Esophagus muscularis mucosa (tissue), 4 donors: ENCODE measurements around the gene SLC13A3. TPM values are rescaled to one million over a fixed set of nuclear protein-coding genes. Genes with fewer than 3 reads are reported as not detected.

Source experiments
- DNase-seq: peaks from one replicate; pipeline ENCODE4 v3.0.0-alpha.2; 2017; ENCODE audit errors: extremely low spot score
- H3K27ac ChIP-seq, 4 donors: fragments of 200-600 bp; sonication (generic); replicated peaks in 1 of 4; 1 replicate in 3 of 4; 2 replicates in 1 of 4; pipeline ENCODE4 v1.5.1; 2016 to 2019; ENCODE audit warnings: mild to moderate bottlenecking in 1 of 4
- H3K27me3 ChIP-seq, 4 donors: fragments of 200-600 bp; sonication (generic); one replicate each; pipeline versions ENCODE4 v1.5.1 to v1.6.0; 2016 to 2019
- H3K36me3 ChIP-seq, 4 donors: fragments of 200-600 bp; sonication (generic); one replicate each; pipeline ENCODE4 v1.5.1; 2016 to 2019
- H3K4me1 ChIP-seq, 4 donors: fragments of 200-600 bp; sonication (generic); one replicate each; pipeline ENCODE4 v1.5.1; 2016 to 2019
- H3K4me3 ChIP-seq, 4 donors: fragments of 200-600 bp; sonication (generic); 1 replicate in 2 of 4; 2 replicates in 2 of 4; pipeline ENCODE4 v1.5.1; 2016 to 2019; ENCODE audit warnings: mild to moderate bottlenecking in 4 of 4, moderate library complexity in 1 of 4
- H3K9me3 ChIP-seq, 4 donors: fragments of 200-600 bp; sonication (generic); 1 replicate in 3 of 4; 2 replicates in 1 of 4; pipeline ENCODE4 v1.5.1; 2016 to 2019
- CTCF ChIP-seq, 3 experiments: fragments of 200-600 bp in 2 of 3; fragments of 450-650 bp in 1 of 3; sonication (generic) in 2 of 3; IDR thresholded peaks; one replicate each; pipeline ENCODE4 v1.5.1; 2017 to 2019; ENCODE audit warnings: antibody characterized with exemption in 3 of 3, mild to moderate bottlenecking in 2 of 3, moderate library complexity in 1 of 3
- EP300 ChIP-seq: sonication (generic); formaldehyde crosslinking; IDR thresholded peaks from one replicate; pipeline ENCODE4 v1.6.1; 2017; ENCODE audit warnings: antibody characterized with exemption
- POLR2A ChIP-seq: fragments of 450-650 bp; IDR thresholded peaks from one replicate; pipeline ENCODE4 v1.6.1; 2017; ENCODE audit warnings: antibody characterized with exemption, moderate library complexity, mild to moderate bottlenecking, low read depth
- POLR2AphosphoS5 ChIP-seq, 2 donors: sonication (generic); formaldehyde crosslinking; IDR thresholded peaks; one replicate each; pipeline ENCODE4 v1.6.1; 2017; ENCODE audit warnings: antibody characterized with exemption in 2 of 2
- WGBS: methylation state at CpG from one replicate; pipeline ENCODE4 v1.1.5; 2018; 5-methylcytosine and 5-hydroxymethylcytosine counted together
- intact Hi-C: fragments of 100-400 bp; cut with DNase I; formaldehyde crosslinking; loops from one replicate; pipeline ENCODE4 v1.15.1; 2023
- total RNA-seq, 4 donors: library from RNA; depleted of rRNA; stranded (reverse); fragments of >200 nt; gene quantifications; one replicate each; pipeline versions ENCODE4 v1.1.0 to v1.2.1, GENCODE V29; 2016

The SLC13A3 gene
- total RNA-seq, 4 donors from 2014 or later: 0.42 to 0.66 (median 0.61) TPM

DNA sequence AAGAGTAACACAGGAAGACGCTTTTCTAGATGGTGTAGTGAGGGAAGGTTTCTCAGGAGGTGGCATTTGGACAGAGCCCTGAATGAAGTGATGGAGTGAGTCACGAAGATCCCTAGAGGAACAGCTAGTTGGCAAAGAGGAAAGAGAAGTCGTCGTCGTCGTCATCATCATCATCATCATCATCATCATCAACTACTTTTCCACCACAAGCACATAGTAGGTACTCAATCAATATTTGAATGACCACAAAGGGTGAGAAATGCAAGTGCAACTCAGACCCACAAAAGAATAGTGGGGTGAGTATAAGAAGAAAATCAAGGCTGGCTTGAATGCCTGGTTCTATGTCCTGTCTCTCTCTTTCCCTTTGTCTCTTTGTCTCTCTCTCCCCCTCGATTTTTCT lies 72.5 kb downstream of the SLC13A3 start:
- Histone ChIP-seq H3K27me3 (no peaks in the 10 kb centered on the region), H3K4me3 (no peak overlapping the region), H3K4me1 (no peaks in the 10 kb centered on the region), H3K36me3 (no peaks in the 10 kb centered on the region), H3K9me3 (no peaks in the 10 kb centered on the region), H3K27ac (no peak overlapping the region)
- DNase-seq: no peak
- TF ChIP-seq POLR2AphosphoS5 (IDR thresholded peaks at IDR 0.05) (no peak), EP300 (no peak), POLR2A (no peak), CTCF (IDR thresholded peaks at IDR 0.05) (no peak)
- intact Hi-C loops: no loop called here
- WGBS: 88% methylated on average over 7 of the region's 7 CpGs

DNA sequence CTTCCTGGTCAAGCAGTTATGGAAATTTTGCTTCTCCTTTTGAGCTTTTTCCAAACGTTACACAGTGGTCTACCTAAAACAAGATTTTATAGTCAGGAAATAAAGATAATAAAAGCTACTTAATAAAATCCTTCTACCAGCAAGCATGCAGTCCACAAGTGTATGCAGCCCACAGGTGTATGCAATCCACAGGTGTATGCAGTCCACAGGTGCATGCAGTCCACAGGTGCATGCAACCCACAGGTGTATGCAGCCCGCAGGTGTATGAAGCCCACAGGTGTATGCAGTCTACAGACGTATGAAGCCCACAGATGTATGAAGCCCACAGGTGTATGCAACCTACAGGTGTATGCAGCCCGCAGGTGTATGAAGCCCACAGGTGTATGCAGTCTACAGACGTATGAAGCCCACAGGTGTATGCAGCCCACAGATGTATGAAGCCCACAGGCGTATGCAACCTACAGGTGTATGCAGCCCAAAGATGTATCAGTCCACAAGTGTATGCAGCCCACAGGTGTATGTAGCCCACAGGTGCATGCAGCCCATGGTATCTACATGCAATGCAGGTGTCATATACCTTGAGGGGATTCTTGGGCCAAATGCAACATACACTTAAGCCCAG lies 74.4 kb downstream of the SLC13A3 start:
- WGBS: 71% methylated on average over 6 of the region's 6 CpGs

GRCh38 chr20:46575937-46576461 lies 75.3 kb downstream of the SLC13A3 start:
- 57% methylated on average over 9 of the region's 9 CpGs for WGBS
- no peak for TF ChIP-seq POLR2A
- H3K9me3 ChIP-seq: no peaks in the 10 kb centered on the region
- H3K4me3 ChIP-seq: no peak overlapping the region
- H3K27ac ChIP-seq: no peak overlapping the region
- peaks cover 0 to 10% (median 7%) of the 10 kb centered on the region in 4 donors for H3K4me1 ChIP-seq
- intact Hi-C loops: no loop called here
- no peak for DNase-seq
- no peaks in the 10 kb centered on the region for H3K36me3 ChIP-seq
- no peaks in the 10 kb centered on the region for H3K27me3 ChIP-seq

More for the DNA sequence above, 74.4 kb downstream of the SLC13A3 start:
- no peak overlapping the region for H3K4me3 ChIP-seq
- DNase-seq: no peak
- no peaks in the 10 kb centered on the region for H3K36me3 ChIP-seq
- no peaks in the 10 kb centered on the region for H3K9me3 ChIP-seq
- intact Hi-C loops: no loop called here
- no peak overlapping the region for H3K27ac ChIP-seq
- no peaks in the 10 kb centered on the region for H3K27me3 ChIP-seq
- peaks cover 0 to 8% (median 5%) of the 10 kb centered on the region in 4 donors for H3K4me1 ChIP-seq
- TF ChIP-seq POLR2AphosphoS5 (IDR thresholded peaks at IDR 0.05) (no peak), CTCF (IDR thresholded peaks at IDR 0.05) (no peak), POLR2A (no peak), EP300 (no peak)

- H3K4me3 ChIP-seq: no peak overlapping the region
- peaks cover 0 to 10% (median 7%) of the 10 kb centered on the region in 4 donors for H3K4me1 ChIP-seq
- WGBS: 79% methylated on average over 4 of the region's 5 CpGs
- no peaks in the 10 kb centered on the region for H3K9me3 ChIP-seq
- no peak overlapping the region for H3K27ac ChIP-seq
- no peaks in the 10 kb centered on the region for H3K36me3 ChIP-seq
- no peak for DNase-seq
- intact Hi-C loops: no loop called here
- TF ChIP-seq CTCF (IDR thresholded peaks at IDR 0.05): no peak
- no peak for TF ChIP-seq EP300
- no peak for TF ChIP-seq POLR2AphosphoS5 (IDR thresholded peaks at IDR 0.05)
- TF ChIP-seq POLR2A: no peak
- H3K27me3 ChIP-seq: no peaks in the 10 kb centered on the region
Measured at GRCh38 chr20:46575394-46575793, 75.9 kb downstream of the SLC13A3 start.

GRCh38 chr20:46573788-46574584 lies 77.3 kb downstream of the SLC13A3 start:
- no peaks in the 10 kb centered on the region for H3K27me3 ChIP-seq
- no peak for DNase-seq
- no peak overlapping the region for H3K27ac ChIP-seq
- H3K4me3 ChIP-seq: no peak overlapping the region
- H3K36me3 ChIP-seq: no peaks in the 10 kb centered on the region
- peaks cover 2 to 14% (median 9%) of the 10 kb centered on the region in 4 donors for H3K4me1 ChIP-seq
- TF ChIP-seq EP300 (no peak), CTCF (IDR thresholded peaks at IDR 0.05) (no peak), POLR2AphosphoS5 (IDR thresholded peaks at IDR 0.05) (no peak), POLR2A (no peak)
- 79% methylated on average over 19 of the region's 19 CpGs for WGBS
- H3K9me3 ChIP-seq: no peaks in the 10 kb centered on the region
- intact Hi-C loops: loop anchor here (5.0 kb wide), 1 partner anchor 108 kb away; no protein-coding TSS in a partner anchor
